Measurements from ENCODE around the gene NKD1.
A peak's percentile ranks its signal among the peaks of the same experiment; 100 is the strongest.

The NKD1 gene

DNA sequence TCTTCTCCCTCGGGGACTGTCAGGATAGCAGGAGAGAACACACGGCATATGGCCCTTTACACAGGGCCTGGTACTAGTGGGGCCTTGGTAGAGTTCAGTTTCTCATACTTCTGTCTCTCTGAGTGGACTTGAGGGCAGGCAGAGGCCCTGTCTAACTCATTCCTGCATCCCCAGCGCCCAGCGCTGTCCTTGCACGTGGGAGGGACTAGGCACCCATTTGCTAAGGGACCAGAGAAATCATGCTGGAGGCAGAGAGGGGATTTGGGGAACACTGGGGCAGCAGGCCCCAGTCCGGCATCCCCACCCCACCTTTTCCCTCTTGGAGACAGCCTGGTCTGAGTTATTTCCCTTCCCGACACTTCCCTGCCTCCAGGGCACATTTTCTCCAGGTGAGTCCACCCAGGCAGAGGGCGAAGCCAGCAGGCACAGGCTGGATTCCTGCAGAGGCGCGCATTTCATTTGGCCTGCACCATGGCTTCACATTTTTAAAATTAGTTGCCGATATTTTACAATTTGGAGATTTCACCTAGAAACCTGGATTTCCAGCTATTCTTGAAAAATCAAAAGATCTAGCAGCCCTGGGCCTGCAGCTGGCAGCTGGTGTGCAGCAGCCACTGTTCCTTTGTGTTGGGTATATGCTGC is 9.7 kb upstream of the NKD1 start:
- no peak for DNase-seq

DNA sequence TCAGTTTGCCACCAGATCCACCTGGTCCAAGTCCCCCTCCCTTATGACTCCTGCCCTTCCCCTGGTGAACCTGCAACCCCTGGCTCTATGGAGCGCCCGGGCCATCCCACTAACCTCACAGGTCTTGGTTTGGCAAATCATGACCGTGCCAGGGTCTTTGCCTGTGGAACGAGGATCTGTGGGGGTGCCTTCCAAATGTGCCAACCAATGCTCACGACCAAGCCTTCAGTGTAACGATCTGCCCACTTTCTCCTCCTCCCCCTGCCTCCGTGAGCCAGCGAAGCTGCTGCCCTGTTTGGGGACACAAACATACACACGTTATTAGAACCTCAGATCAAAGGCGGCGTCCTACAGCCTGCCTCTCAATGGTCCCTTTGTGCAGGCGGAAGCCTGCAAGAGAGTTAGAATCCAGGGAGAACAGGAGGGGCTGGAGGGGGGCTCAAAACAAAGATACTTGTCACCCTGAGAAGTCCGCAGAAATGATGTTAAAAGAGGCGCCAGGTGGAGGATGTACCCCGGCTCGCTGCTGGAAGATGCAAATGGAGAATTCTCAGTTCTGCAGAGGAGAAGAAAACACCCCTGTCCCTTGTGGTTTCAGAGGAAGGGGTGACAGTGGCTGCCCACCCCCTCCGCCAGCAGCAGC is 9.0 kb upstream of the NKD1 start:
- DNase-seq: no peak

DNA sequence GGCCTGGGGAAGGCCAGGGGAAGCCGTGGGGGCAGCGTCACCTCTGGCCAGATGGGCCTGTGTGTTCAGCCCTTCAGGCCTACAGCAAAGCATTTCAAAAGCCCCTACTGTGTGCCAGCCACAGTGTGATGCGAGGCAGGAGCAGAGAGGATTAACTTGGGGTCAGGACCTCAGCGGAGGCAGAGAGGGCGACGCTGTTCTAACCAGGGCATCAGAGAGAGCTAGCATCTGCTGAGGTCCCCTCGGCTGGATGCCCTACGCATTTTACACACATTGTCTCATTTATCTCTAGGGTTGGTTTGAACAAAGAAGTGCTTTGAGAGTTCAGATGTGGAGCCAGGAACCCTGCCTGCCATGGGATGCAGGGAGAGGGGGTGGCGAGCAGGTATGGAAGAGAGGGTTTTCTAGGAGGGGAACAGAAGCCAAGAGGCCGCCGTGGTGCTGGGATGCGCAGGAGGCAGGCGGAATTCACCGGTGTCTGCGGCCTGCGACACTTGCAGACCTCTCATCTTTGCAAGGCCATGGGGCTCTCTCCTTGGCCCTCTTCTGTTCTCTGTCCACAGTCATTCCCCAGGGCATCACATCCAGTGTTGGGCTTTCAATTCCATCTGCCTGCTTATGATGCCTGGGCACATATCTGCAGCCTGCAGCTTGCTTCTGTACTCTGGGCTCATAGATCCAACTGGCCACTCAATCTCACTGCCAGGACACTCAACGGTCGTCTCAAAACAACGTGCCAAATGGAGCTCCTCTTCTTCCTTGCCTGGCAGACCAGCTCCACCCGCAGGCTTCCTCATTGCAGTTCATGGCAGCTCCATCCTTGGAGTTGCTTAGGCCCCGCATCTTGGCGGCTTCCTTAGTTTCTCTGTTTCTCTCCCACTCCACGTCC is 8.1 kb upstream of the NKD1 start:
- no peak for DNase-seq

GRCh38 chr16:50540711-50541007 is 7.5 kb upstream of the NKD1 start:
- no peak for DNase-seq

GRCh38 chr16:50542703-50543102 is 5.5 kb upstream of the NKD1 start:
- DNase-seq: no peak

- DNase-seq: no peak
Observed at GRCh38 chr16:50546125-50546524, 2.1 kb upstream of the NKD1 start.

- peak; percentile 24 for DNase-seq
Observed at GRCh38 chr16:50547340-50548124, 664 bp upstream of the NKD1 start.

DNA sequence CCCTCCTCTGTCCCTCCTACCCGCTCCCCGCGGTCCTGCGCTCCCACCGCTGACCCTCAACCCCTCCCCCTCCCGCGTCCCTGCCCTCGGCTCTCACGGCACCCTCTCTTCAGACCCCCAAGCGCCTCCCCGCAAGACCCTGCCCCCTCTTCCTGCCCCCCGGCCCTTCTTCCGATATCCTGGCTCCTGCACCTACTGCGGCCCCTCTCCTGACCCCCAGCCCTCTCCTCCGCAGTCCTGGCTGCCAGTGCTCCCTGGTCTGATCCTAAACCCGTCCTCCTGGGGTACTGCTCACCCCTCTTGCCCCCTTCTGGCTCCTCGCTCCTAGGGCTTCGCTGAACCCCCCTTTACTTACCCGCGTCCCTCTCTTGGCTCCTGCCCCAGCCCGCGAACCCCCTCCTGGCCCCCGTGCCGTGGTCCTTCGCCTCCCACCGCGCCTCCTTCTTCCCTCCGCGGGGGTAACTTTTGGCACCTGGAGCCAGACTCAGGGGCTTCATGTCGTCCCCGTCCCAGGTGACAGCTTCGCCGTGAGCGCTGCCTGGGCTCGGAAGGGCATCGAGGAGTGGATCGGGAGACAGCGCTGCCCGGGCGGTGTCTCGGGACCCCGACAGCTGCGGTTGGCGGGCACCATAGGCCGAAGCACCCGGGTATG is 839 bp downstream of the NKD1 start:
- DNase-seq: no peak

DNA sequence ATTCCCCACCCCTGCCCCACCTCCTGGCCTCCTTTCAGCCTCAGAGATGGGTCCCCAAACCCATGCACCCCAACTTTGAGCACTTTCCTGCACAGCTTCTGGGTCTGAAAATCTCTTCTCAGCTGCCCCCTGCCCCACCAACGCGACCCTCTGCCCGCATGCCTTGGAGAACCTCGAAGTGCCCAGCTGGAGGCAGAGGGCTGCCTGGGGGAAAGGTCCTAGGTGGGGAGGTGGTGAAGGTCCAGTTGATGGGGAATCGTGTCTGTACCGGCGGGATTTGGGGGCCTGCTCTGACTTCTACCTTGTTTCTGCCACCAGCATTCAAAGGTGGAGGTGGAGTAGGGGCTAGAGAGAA is 1.3 kb downstream of the NKD1 start:
- no peak for DNase-seq

DNA sequence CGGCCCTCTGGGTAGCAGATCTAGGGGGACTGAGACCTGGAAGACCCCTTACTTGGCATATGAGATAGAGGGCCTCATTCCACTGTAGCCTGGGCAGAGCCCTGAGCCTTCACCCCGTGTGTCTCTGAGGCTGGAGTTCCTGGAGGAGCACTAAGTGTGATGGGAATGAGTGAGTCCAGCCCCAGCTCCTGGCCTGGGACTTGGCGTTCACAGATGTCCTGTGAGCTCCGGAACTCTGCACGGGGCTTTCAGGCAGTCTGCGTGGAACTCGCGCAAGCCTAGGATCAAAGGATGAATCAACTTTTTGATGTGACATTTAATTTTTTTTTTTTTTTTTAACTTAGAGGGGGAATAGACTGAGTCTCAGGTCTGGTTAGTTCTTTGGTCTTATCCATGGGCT is 1.8 kb downstream of the NKD1 start:
- DNase-seq: no peak

DNA sequence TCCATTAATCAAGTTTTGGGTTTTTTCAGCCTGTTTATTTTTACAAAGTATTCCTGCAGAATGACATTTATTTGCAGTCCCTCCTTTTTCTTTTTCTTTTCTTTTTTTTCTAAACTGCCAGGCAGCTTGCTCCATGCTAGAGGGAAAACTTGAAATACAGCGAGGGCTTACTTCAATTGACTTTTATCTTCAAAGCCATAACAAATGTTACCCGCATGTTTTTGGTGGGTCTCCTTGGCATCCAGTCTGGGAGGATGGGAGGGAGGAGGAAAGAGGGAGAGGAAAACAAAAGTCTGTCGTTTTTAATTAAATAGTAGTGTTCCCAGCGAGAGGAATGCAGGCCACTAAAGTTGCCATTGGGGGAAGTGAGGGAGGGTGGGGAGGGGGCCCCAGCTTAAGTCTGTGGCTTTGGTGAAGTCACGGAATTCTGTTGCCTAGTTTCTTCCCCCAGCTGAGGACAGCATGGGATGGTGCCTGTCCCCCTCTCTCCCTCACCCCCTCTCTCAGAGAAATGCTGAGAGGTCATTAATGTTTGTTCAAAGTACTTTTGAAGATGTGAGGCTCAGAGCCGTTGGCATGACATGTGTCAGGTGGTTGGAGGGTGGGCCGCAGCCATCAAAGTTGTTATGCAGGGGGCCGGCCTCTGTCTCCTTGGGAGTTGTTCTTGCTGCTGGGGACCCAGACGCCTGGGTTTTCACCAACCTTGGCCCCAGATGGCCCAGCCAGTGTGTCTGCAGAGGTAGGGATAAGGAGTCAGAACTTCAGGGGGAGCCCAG is 2.9 kb downstream of the NKD1 start:
- DNase-seq: no peak

GRCh38 chr16:50552476-50553101 is 4.4 kb downstream of the NKD1 start:
- no peak for DNase-seq

DNA sequence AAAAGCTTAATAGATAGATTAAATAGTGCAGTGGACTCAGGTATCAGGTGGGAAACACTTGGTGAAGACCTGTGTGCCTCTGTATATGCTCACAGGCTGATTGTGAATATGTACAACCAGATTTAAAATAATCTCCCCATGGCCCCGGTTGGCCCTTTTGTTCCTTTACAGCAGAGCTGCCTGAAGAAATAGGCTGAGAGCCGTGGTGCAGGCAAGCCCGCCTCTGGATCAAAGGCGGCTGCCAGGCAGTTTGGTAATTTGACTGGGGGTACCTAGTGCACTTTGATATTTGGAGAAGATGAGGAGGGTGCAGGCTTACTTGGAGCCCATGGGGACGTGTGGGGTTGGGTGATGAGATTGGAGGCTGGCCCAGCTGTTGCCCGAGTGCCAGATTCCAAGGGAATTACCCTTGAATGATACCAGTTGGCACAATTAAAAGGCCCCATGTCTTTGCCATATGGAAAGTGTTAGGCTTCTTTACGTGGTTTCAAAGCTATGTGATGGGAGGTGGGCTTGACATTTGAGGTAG is 5.0 kb downstream of the NKD1 start:
- DNase-seq: no peak

GRCh38 chr16:50553731-50554360 is 5.7 kb downstream of the NKD1 start:
- no peak for DNase-seq

DNA sequence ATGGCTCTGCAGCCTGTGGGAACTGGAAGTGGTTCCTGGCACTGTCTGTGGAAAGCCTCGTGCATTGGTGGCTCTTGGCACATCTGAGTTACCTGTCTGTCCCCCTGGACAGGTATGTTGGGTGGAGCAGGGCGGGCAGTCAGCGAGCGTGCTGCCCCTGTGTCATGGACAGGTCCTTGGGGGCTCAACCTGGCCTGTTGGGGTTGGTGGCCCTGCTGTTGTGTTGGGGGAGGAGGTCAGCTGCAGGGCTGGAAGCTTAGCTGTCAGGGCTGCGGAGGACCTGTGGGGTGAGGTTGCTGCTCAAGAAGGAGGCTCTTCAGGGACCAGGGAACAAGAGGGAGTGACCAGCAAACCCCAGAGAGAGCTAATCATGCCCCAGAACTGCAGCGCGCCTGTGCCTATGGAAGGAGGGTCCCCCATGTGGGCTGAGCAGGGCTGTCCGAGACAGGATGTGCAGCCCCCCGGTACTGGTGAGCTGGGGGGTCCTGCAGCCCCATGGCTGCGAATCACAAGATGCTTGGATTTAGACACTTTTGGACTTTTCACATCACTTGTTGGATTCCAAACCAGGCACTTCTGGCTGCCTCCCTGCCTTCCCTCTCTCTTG is 7.2 kb downstream of the NKD1 start:
- no peak for DNase-seq

DNA sequence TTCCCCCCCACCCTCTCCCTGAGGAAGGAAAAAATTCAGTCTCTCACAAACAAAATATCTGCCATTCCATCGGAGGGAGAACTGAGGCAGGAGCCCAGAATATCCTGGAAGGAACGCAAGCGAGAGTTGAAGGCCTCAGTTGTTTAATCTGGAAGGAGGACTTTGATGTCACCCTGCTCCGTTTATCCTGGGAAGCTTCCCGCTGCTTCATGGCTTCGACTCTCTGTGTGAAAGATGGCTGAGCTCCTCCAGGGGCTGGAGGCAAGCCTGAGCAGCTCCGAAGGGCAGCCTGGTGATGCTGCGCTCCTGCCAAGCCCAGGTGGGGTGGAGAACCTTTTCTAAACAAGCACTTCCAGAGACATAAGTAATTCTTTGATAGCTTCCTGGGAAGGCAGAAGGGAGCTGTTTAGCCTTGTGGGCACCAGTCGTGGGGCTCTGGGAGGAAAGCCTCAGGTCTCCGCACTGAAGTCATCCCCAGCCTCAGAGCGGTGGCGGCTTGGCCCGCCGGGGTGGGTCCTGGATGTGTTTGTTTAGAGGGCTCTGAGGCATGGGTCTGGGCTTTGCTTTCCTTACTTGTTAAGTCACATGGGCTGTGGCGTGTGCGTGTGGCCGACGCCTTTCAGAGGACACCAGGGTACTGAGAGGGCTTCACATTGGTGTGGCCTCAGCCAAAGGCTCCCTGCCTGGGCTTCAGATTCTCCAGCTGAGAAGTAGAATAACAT is 7.9 kb downstream of the NKD1 start:
- DNase-seq: no peak

- DNase-seq: no peak
Observed at GRCh38 chr16:50557046-50557445, 8.8 kb downstream of the NKD1 start.

DNA sequence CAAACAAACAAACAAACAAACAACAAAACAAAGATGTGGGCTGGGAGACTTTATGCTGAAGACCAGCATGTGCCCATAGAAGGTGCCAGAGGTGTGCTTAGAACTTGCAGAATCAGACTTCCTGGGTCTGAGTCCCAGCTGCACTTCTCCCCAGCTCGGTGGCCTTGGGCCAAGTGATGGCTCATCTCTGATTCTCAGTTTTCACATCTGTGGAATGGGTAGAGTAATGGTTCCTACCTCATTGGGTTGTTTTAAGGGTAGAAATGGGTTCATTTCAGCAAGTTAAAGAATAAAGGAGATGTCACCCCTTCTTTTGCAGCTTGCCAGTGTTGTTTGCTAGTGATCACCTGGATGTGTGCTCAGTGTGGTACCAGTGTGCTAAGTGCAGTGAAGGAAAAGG is 10.7 kb downstream of the NKD1 start:
- no peak for DNase-seq

GRCh38 chr16:50559342-50559741 is 11.1 kb downstream of the NKD1 start:
- DNase-seq: no peak
